ENCODE results near the gene IRF9. TPM values are rescaled to one million over a fixed set of nuclear protein-coding genes. Genes with fewer than 3 reads are reported as not detected.

The IRF9 gene
- total and polyA plus RNA-seq, 12 donors = 17.7 to 147 (median 36.7) TPM

GRCh38 chr14:24122898-24123297 lies 38.2 kb upstream of the IRF9 start:
- intact Hi-C loops (cut with DNase I) = no loop called here
- no peaks in the 10 kb centered on the region for H3K4me1 ChIP-seq
- WGBS, 2 donors = 69 to 80% methylated on average over 8 of the region's 8 CpGs
- peak in 3 of 8 donors; percentile 4 to 24 (median 21) for ATAC-seq
- no peak overlapping the region for H3K4me3 ChIP-seq
- H3K9me3 ChIP-seq = no peaks in the 10 kb centered on the region
- H3K27ac ChIP-seq = peak overlapping the region in 1 of 10 donors; percentile 11
- no peak for DNase-seq
- no peaks in the 10 kb centered on the region for H3K27me3 ChIP-seq
- no peak for TF ChIP-seq CTCF (IDR thresholded peaks at IDR 0.05)
- peaks cover 0 to 70% (median 51%) of the 10 kb centered on the region in 9 donors for H3K36me3 ChIP-seq

GRCh38 chr14:24123424-24124417 lies 37.3 kb upstream of the IRF9 start:
- intact Hi-C loops (cut with DNase I) = no loop called here
- 80 to 85% methylated on average over 9 of the region's 9 CpGs for WGBS, 2 donors
- no peak for TF ChIP-seq CTCF (IDR thresholded peaks at IDR 0.05)
- Histone ChIP-seq H3K4me1 (no peaks in the 10 kb centered on the region), H3K27me3 (no peaks in the 10 kb centered on the region), H3K36me3 (peaks cover 0 to 62% (median 43%) of the 10 kb centered on the region in 9 donors), H3K27ac (peak overlapping the region in 1 of 10 donors; percentile 11), H3K9me3 (no peaks in the 10 kb centered on the region), H3K4me3 (no peak overlapping the region)
- ATAC-seq (peak in 3 of 8 donors; percentile 8 to 41 (median 12)), DNase-seq (no peak)

DNA sequence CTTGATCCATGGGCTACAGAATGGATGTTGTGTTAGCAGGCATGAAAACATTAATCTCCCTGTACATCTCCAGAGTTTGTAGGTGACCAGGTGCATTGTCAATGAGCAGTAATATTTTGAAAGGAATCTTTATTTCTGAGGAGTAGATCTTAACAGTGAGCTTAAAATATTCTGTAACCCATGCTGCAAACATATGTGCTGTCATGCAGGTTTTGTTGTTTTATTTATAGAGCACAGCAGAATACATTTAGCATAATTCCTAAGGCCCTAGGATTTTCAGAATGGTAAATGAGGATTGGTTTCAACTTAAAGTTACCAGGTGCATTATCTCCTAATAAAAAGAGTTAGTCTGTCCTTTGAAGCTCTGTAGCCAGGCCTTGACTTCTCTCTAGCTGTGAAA lies 34.1 kb upstream of the IRF9 start:
- intact Hi-C loops (cut with DNase I) = no loop called here
- Histone ChIP-seq H3K36me3 (peaks cover 0 to 30% (median 14%) of the 10 kb centered on the region in 9 donors), H3K9me3 (no peaks in the 10 kb centered on the region), H3K4me1 (peaks cover 13 to 22% (median 17%) of the 10 kb centered on the region in 9 donors), H3K4me3 (no peak overlapping the region), H3K27ac (no peak overlapping the region), H3K27me3 (no peaks in the 10 kb centered on the region)
- ATAC-seq (no peak), DNase-seq (no peak)
- no peak for TF ChIP-seq CTCF (IDR thresholded peaks at IDR 0.05)

DNA sequence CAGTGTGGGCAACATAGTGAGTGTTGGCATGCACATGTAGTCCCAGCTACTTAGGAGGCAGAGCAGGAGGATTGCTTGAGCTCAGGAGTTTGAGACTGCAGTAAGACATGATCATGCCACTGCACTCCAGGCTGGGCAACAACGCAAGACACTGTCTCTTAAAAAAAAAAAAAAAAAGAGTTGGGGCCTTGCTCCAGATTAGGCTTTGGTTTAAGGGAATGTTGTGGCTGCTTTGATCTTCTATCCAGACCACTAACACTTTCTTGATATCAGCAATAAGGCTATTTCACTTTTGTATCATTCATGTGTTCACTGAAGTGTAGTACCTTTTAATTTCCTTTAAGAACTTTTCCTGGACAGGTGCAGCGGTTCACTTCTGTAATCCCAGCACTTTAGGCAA lies 33.4 kb upstream of the IRF9 start:
- H3K4me1 ChIP-seq = peaks cover 14 to 30% (median 22%) of the 10 kb centered on the region in 9 donors
- no peaks in the 10 kb centered on the region for H3K9me3 ChIP-seq
- no peak for TF ChIP-seq CTCF (IDR thresholded peaks at IDR 0.05)
- no peak overlapping the region for H3K27ac ChIP-seq
- ATAC-seq (no peak), DNase-seq (no peak)
- intact Hi-C loops (cut with DNase I) = no loop called here
- no peaks in the 10 kb centered on the region for H3K27me3 ChIP-seq
- no peak overlapping the region for H3K4me3 ChIP-seq
- WGBS, 2 donors = 90 to 95% methylated on average over 2 of the region's 2 CpGs
- H3K36me3 ChIP-seq = peaks cover 0 to 23% (median 7%) of the 10 kb centered on the region in 9 donors
